HEK293 (cell line): ENCODE results near the gene RFK.

ENCODE experiments used
- CTCF ChIA-PET: fragments of 350-600 bp; formaldehyde crosslinking; extraction: SDS; loops from one replicate; lab custom pipeline; 2021; ENCODE audit warnings: antibody characterized with exemption; lab: Yijun Ruan, JAX
- POLR2A ChIA-PET: fragments of 300-600 bp; formaldehyde crosslinking; extraction: SDS; loops from one replicate; lab custom pipeline; 2020; ENCODE audit warnings: antibody characterized with exemption, inconsistent platforms; lab: Yijun Ruan, JAX
- H3K27ac ChIP-seq: fragments of 200-500 bp; sonication (Bioruptor generic); 2 replicates; pipeline ENCODE4 v1.5.1; 2014; ENCODE audit warnings: low read depth, low read length, control low read depth, inconsistent platforms; ENCODE audit errors: extremely low read depth
- H3K36me3 ChIP-seq, 2 experiments: fragments of 200-500 bp in 1 of 2; sonication (Bioruptor generic) in 1 of 2; 1 replicate in 1 of 2; 2 replicates in 1 of 2; pipeline ENCODE4 v1.5.1; 2014 to 2017; ENCODE audit warnings: inconsistent platforms in 2 of 2, low read length in 2 of 2; ENCODE audit not compliant: control insufficient read depth in 2 of 2, insufficient read depth in 1 of 2
- H3K4me1 ChIP-seq: fragments of 200-500 bp; sonication (Bioruptor generic); 2 replicates; pipeline ENCODE4 v1.5.1; 2014; ENCODE audit warnings: mild to moderate bottlenecking, low read length, inconsistent platforms; ENCODE audit not compliant: control insufficient read depth, insufficient read depth
- H3K4me3 ChIP-seq: 2 replicates; pipeline ENCODE4 v1.5.1; 2011; ENCODE audit warnings: low read depth, mild to moderate bottlenecking, control low read depth, low read length, moderate library complexity
- H3K9me3 ChIP-seq: fragments of 200-500 bp; sonication (Bioruptor generic); 2 replicates; pipeline ENCODE4 v1.5.1; 2014; ENCODE audit warnings: low read depth, low read length, inconsistent platforms; ENCODE audit not compliant: control insufficient read depth, insufficient read depth
- ATF2 ChIP-seq: fragments of 450-650 bp; formaldehyde crosslinking; IDR thresholded peaks from 2 replicates; pipeline ENCODE4 v1.5.1; 2016; ENCODE audit warnings: missing biosample characterization, missing genetic modification characterization, low read depth
- MYNN ChIP-seq: fragments of 450-650 bp; formaldehyde crosslinking; IDR thresholded peaks from 2 replicates; pipeline ENCODE4 v1.5.1; 2016; ENCODE audit warnings: missing biosample characterization, missing genetic modification characterization, borderline replicate concordance
- OSR2 ChIP-seq: fragments of 450-650 bp; formaldehyde crosslinking; IDR thresholded peaks from 2 replicates; pipeline ENCODE4 v1.5.1; 2016; ENCODE audit warnings: missing biosample characterization, missing genetic modification characterization
- SCRT2 ChIP-seq: fragments of 450-650 bp; formaldehyde crosslinking; IDR thresholded peaks from 2 replicates; pipeline ENCODE4 v1.5.1; 2016; ENCODE audit warnings: missing biosample characterization, missing genetic modification characterization
- TSHZ1 ChIP-seq: fragments of 450-650 bp; formaldehyde crosslinking; IDR thresholded peaks from 2 replicates; pipeline ENCODE4 v1.5.1; 2016; ENCODE audit warnings: missing biosample characterization, missing genetic modification characterization, borderline replicate concordance
- YY1 ChIP-seq: fragments of 450-650 bp; formaldehyde crosslinking; IDR thresholded peaks from 2 replicates; pipeline ENCODE4 v1.5.1; 2018; ENCODE audit warnings: missing biosample characterization, missing genetic modification characterization
- ZNF146 ChIP-seq: fragments of 450-650 bp; formaldehyde crosslinking; IDR thresholded peaks from 2 replicates; pipeline ENCODE4 v1.5.1; 2016; ENCODE audit warnings: missing biosample characterization, missing genetic modification characterization
- ZNF248 ChIP-seq: fragments of 450-650 bp; formaldehyde crosslinking; IDR thresholded peaks from 2 replicates; pipeline ENCODE4 v1.5.1; 2017; ENCODE audit warnings: missing biosample characterization, missing genetic modification characterization
- ZNF391 ChIP-seq: fragments of 450-650 bp; formaldehyde crosslinking; IDR thresholded peaks from 2 replicates; pipeline ENCODE4 v1.5.1; 2016; ENCODE audit warnings: low read depth, missing biosample characterization, missing genetic modification characterization, borderline replicate concordance
- ZNF449 ChIP-seq: fragments of 450-650 bp; formaldehyde crosslinking; IDR thresholded peaks from 2 replicates; pipeline ENCODE4 v1.5.1; 2017; ENCODE audit warnings: missing biosample characterization, mild to moderate bottlenecking, missing genetic modification characterization, moderate library complexity
- ZNF544 ChIP-seq: fragments of 450-650 bp; formaldehyde crosslinking; IDR thresholded peaks from 2 replicates; pipeline ENCODE4 v1.5.0; 2017; ENCODE audit warnings: missing biosample characterization, missing genetic modification characterization
- ZNF621 ChIP-seq: fragments of 450-650 bp; formaldehyde crosslinking; IDR thresholded peaks from 2 replicates; pipeline ENCODE4 v1.5.1; 2017; ENCODE audit warnings: missing biosample characterization, missing genetic modification characterization
- ZNF658 ChIP-seq: fragments of 450-650 bp; formaldehyde crosslinking; IDR thresholded peaks from 2 replicates; pipeline ENCODE4; 2016; ENCODE audit warnings: missing biosample characterization, missing genetic modification characterization
- ZNF670 ChIP-seq: fragments of 450-650 bp; formaldehyde crosslinking; IDR thresholded peaks from 2 replicates; pipeline ENCODE4 v1.5.1; 2016; ENCODE audit warnings: missing biosample characterization, missing genetic modification characterization, low read depth

Gene RFK

GRCh38 chr9:76342858-76343257 lies 51.4 kb downstream of the RFK start:
- no peaks in the 10 kb centered on the region for H3K36me3 ChIP-seq
- TF ChIP-seq TSHZ1 (tag by site-specific recombination) = no peak
- no peak for TF ChIP-seq ZNF621 (tag by site-specific recombination)
- TF ChIP-seq ZNF391 (tag by site-specific recombination) = no peak
- no peak for TF ChIP-seq ZNF544 (tag by site-specific recombination)
- H3K27ac ChIP-seq = no peak overlapping the region
- H3K9me3 ChIP-seq = no peaks in the 10 kb centered on the region
- H3K4me1 ChIP-seq = no peaks in the 10 kb centered on the region
- CTCF ChIA-PET = no interaction called here
- H3K4me3 ChIP-seq = no peak overlapping the region
- POLR2A ChIA-PET = no interaction called here

- no peaks in the 10 kb centered on the region for H3K9me3 ChIP-seq
- POLR2A ChIA-PET = interaction anchor here (0.8 kb wide), 1 partner anchor 52 kb away, joined by 3 read pairs; the partner anchor contains the start of gene RFK
- TF ChIP-seq ZNF658 = no peak
- no peak for TF ChIP-seq YY1 (tag by site-specific recombination)
- TF ChIP-seq, all 188 proteins: peak for 0
- CTCF ChIA-PET = no interaction called here
- H3K4me3 ChIP-seq = no peak overlapping the region
- H3K27ac ChIP-seq = no peak overlapping the region
- no peaks in the 10 kb centered on the region for H3K36me3 ChIP-seq
- H3K4me1 ChIP-seq = no peaks in the 10 kb centered on the region
Measured at GRCh38 chr9:76342201-76342600, 52.0 kb downstream of the RFK start.

- ChIA-PET CTCF (no interaction called here), POLR2A (interaction anchor here (0.8 kb wide), 1 partner anchor 53 kb away, joined by 3 read pairs; the partner anchor contains the start of gene RFK)
- Histone ChIP-seq H3K4me3 (no peak overlapping the region), H3K27ac (no peak overlapping the region), H3K4me1 (no peaks in the 10 kb centered on the region), H3K36me3 (no peaks in the 10 kb centered on the region), H3K9me3 (no peaks in the 10 kb centered on the region)
- TF ChIP-seq MYNN (tag by site-specific recombination) (no peak), ZNF146 (no peak)
Measured at GRCh38 chr9:76341616-76342015, 52.6 kb downstream of the RFK start.

- no peak overlapping the region for H3K27ac ChIP-seq
- peaks cover 3% of the 10 kb centered on the region; the same call in 1 of the 2 replicates for H3K4me1 ChIP-seq
- H3K4me3 ChIP-seq = no peak overlapping the region
- CTCF ChIA-PET = interaction anchor here (1.0 to 1.6 kb wide), 2 partner anchors 14 to 24 kb away, joined by 3 read pairs; no protein-coding TSS in a partner anchor
- H3K36me3 ChIP-seq = no peaks in the 10 kb centered on the region
- no peaks in the 10 kb centered on the region for H3K9me3 ChIP-seq
- TF ChIP-seq ATF2 (tag by site-specific recombination) (no peak), SCRT2 (no peak), ZNF449 (tag by site-specific recombination) (no peak), ZNF248 (tag by site-specific recombination) (no peak), ZNF670 (no peak), OSR2 (no peak)
- POLR2A ChIA-PET = interaction anchor here (0.6 to 1.2 kb wide), 3 partner anchors 42 to 56 kb away, joined by 3 to 6 read pairs (median 5); partner anchors contain the start of gene RFK
Measured at GRCh38 chr9:76338418-76338817, 55.8 kb downstream of the RFK start.
